Testis (tissue), 2 donors: ENCODE data around the gene EHD2.

Source experiments
- CTCF ChIP-seq, 3 experiments: fragments of 450-650 bp in 2 of 3; fragments of 200-600 bp in 1 of 3; sonication (generic) in 1 of 3; IDR thresholded peaks; one replicate each; pipeline ENCODE4 v1.5.1; 2016 to 2019; ENCODE audit warnings: antibody characterized with exemption in 3 of 3, mild to moderate bottlenecking in 2 of 3, moderate library complexity in 1 of 3
- POLR2A ChIP-seq: fragments of 450-650 bp; IDR thresholded peaks from one replicate; pipeline ENCODE4 v1.6.1; 2017; ENCODE audit warnings: antibody characterized with exemption, mild to moderate bottlenecking, moderate library complexity

GRCh38 chr19:47723581-47723940 is 10.3 kb downstream of the EHD2 start:
- no peak for TF ChIP-seq POLR2A
- no peak for TF ChIP-seq CTCF (IDR thresholded peaks at IDR 0.05)
